A673 (cell line): ENCODE measurements around the gene GRIK4.

Source experiments
- EZH2 ChIP-seq: fragments of 200-600 bp; sonication (generic); IDR thresholded peaks from 2 replicates; pipeline ENCODE4 v1.6.1; 2017; ENCODE audit warnings: borderline replicate concordance, low read depth, mild to moderate bottlenecking, mixed read lengths, antibody characterized with exemption, low read length; ENCODE audit not compliant: poor library complexity, severe bottlenecking
- TF ChIP-seq, protein P1 (sequence below): fragments of 300-800, 200-600 bp; sonication (generic); conservative IDR thresholded peaks from 2 replicates; pipeline ENCODE4 v1.5.1; 2017; ENCODE audit warnings: low read depth, mild to moderate bottlenecking, antibody characterized with exemption, low read length, moderate library complexity, mixed read lengths

DNA sequence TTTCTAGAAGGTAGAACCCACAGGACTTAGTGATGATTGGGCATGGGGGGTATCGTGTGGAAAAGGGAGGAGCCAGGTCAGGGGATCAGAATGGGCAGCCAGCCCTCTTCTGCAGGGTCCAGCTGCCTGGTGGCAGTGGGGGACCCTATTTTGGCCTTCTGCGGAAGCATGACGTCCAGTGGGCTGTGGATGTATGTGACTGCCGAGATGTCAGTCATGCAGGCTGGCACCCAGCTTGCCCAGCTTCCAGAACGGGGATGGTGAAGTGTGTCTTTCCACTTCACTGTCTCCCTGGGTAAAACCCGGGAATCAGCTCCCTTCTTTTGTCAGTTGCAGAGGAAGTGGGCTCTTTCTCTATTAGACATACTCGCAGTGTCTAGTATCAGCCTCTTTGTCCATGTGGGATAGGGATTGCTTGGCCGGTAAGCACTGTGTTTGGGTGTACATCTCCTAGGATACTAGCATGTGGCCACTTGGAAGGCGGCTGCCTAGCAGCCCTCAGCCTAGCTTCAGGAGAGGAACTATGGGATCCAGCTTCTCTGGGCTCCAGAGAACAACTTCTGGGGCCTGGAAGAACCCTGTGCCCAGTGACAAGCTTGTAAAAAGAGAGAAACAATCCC lies 51.4 kb downstream of the GRIK4 start:
- TF ChIP-seq, protein P1, sequence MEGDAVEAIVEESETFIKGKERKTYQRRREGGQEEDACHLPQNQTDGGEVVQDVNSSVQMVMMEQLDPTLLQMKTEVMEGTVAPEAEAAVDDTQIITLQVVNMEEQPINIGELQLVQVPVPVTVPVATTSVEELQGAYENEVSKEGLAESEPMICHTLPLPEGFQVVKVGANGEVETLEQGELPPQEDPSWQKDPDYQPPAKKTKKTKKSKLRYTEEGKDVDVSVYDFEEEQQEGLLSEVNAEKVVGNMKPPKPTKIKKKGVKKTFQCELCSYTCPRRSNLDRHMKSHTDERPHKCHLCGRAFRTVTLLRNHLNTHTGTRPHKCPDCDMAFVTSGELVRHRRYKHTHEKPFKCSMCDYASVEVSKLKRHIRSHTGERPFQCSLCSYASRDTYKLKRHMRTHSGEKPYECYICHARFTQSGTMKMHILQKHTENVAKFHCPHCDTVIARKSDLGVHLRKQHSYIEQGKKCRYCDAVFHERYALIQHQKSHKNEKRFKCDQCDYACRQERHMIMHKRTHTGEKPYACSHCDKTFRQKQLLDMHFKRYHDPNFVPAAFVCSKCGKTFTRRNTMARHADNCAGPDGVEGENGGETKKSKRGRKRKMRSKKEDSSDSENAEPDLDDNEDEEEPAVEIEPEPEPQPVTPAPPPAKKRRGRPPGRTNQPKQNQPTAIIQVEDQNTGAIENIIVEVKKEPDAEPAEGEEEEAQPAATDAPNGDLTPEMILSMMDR, result no peak
- TF ChIP-seq EZH2, result no peak
